Measurements from ENCODE around the gene DGKI. TPM values are rescaled to one million over a fixed set of nuclear protein-coding genes. Genes with fewer than 3 reads are reported as not detected.

The DGKI gene
- total RNA-seq, 1 experiment from 2014 or later: 0.15 TPM

DNA sequence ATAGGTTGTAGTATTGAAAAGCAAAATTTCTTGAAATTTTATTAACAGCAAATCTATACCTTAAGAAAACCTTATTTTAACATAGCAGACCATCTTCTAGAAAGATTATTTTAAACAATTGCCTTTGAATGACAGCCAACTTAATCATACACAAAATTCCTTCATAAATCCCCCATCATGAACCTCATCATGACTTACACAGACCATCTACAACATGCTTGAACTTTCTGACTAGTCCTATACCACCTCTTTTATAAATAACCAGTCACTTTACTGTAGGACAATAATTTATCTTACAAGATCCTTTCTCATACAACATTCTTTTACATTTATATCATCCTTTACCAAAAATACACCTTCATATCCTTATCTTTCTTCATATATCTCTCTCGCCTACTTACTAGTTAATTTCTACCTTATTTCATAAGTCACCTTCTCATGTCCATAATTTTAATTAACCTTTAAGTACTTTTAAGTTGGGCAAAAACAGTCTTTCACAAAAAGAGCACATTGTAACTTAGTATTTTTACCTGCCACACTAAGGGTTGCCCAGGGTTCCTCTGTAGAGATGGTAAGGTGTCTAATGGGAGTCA is 486.6 kb downstream of the DGKI start:
- H3K27me3 ChIP-seq (ENCODE audit: insufficient read depth, low read length): no peaks in the 10 kb centered on the region
- peaks cover 18 to 19% of the 10 kb centered on the region in 2 experiments; a peak in 2 of 4 replicates for H3K9me3 ChIP-seq (ENCODE audit: control insufficient read depth in 1 of 2, insufficient read depth in 1 of 2, low read depth in 1 of 2, low read length in 2 of 2)
- H3K36me3 ChIP-seq (ENCODE audit: control insufficient read depth in 1 of 2, insufficient read depth in 2 of 2, low read length in 2 of 2): no peaks in the 10 kb centered on the region
- POLR2A ChIA-PET: no interaction called here
- RAD21 ChIA-PET (ENCODE audit: low non-redundant PET in 1 of 2, low total read pairs in 2 of 2, uncharacterized antibody in 2 of 2, unreplicated experiment in 2 of 2): no interaction called here
- ATAC-seq: no peak
- no peaks in the 10 kb centered on the region for H3K9me2 ChIP-seq (ENCODE audit: insufficient read depth)
- H3K9ac ChIP-seq (ENCODE audit: low read length): no peak overlapping the region
- H4K20me1 ChIP-seq (ENCODE audit: insufficient read depth): no peaks in the 10 kb centered on the region
- H3K27ac ChIP-seq (ENCODE audit: low read depth, low read length): no peak overlapping the region
- intact Hi-C loops (cut with micrococcal nuclease): no loop called here
- no peak overlapping the region for H3K4me3 ChIP-seq (replicated peaks in 1 of 2; ENCODE audit: low read depth in 1 of 2, low read length in 2 of 2)
- BruUV-seq (replicated peaks): no TSS peak
- no peak overlapping the region for H3K4me2 ChIP-seq (ENCODE audit: low read length)
- DNase-seq (ENCODE audit: low read depth, low spot score): no peak
- CTCF ChIA-PET: no interaction called here
- no peaks in the 10 kb centered on the region for H3K79me2 ChIP-seq (ENCODE audit: insufficient read depth, low read length)
- no peak for TF ChIP-seq JUND (IDR thresholded peaks at IDR 0.05)
- no peak for TF ChIP-seq TCF7L2 (IDR thresholded peaks at IDR 0.05; ENCODE audit: borderline replicate concordance, extremely low read depth, insufficient read depth, insufficient read length)
- TF ChIP-seq SRF (IDR thresholded peaks at IDR 0.05; ENCODE audit: low read depth): no peak
- TF ChIP-seq YY1 (IDR thresholded peaks at IDR 0.05; ENCODE audit: extremely low read depth, insufficient replicate concordance, low read depth, low read length): no peak
- no peaks in the 10 kb centered on the region for H3K4me1 ChIP-seq (ENCODE audit: control insufficient read depth in 1 of 2, insufficient read depth in 2 of 2, low read length in 2 of 2)
- no peak overlapping the region for H2AFZ ChIP-seq (ENCODE audit: low read depth, low read length, poor library complexity, severe bottlenecking)

GRCh38 chr7:137354961-137355360 is 491.8 kb downstream of the DGKI start:
- Histone ChIP-seq H3K4me1 (ENCODE audit: control insufficient read depth in 1 of 2, insufficient read depth in 2 of 2, low read length in 2 of 2) (no peaks in the 10 kb centered on the region), H3K27me3 (ENCODE audit: insufficient read depth, low read length) (no peaks in the 10 kb centered on the region), H2AFZ (ENCODE audit: low read depth, low read length, poor library complexity, severe bottlenecking) (no peak overlapping the region), H3K36me3 (ENCODE audit: control insufficient read depth in 1 of 2, insufficient read depth in 2 of 2, low read length in 2 of 2) (no peaks in the 10 kb centered on the region), H3K9me2 (ENCODE audit: insufficient read depth) (no peaks in the 10 kb centered on the region), H3K4me3 (replicated peaks in 1 of 2; ENCODE audit: low read depth in 1 of 2, low read length in 2 of 2) (no peak overlapping the region), H3K9ac (ENCODE audit: low read length) (no peak overlapping the region), H3K4me2 (ENCODE audit: low read length) (no peak overlapping the region), H3K27ac (ENCODE audit: low read depth, low read length) (no peak overlapping the region), H4K20me1 (ENCODE audit: insufficient read depth) (no peaks in the 10 kb centered on the region), H3K9me3 (ENCODE audit: control insufficient read depth in 1 of 2, insufficient read depth in 1 of 2, low read depth in 1 of 2, low read length in 2 of 2) (peaks cover 11 to 15% of the 10 kb centered on the region in 2 experiments; a peak in 2 of 4 replicates), H3K79me2 (ENCODE audit: insufficient read depth, low read length) (no peaks in the 10 kb centered on the region)
- RAD21 ChIA-PET (ENCODE audit: low non-redundant PET in 1 of 2, low total read pairs in 2 of 2, uncharacterized antibody in 2 of 2, unreplicated experiment in 2 of 2): no interaction called here
- ATAC-seq (no peak), DNase-seq (ENCODE audit: low read depth, low spot score) (no peak)
- intact Hi-C loops (cut with micrococcal nuclease): no loop called here
- CTCF ChIA-PET: no interaction called here
- POLR2A ChIA-PET: no interaction called here
- BruUV-seq (replicated peaks): no TSS peak
- TF ChIP-seq ATF3 (IDR thresholded peaks at IDR 0.05): no peak
- no peak for TF ChIP-seq EZH2 (IDR thresholded peaks at IDR 0.05)
- TF ChIP-seq RAD21 (IDR thresholded peaks at IDR 0.05; ENCODE audit: low read depth): no peak
- TF ChIP-seq, protein P1, sequence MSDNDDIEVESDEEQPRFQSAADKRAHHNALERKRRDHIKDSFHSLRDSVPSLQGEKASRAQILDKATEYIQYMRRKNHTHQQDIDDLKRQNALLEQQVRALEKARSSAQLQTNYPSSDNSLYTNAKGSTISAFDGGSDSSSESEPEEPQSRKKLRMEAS (IDR thresholded peaks at IDR 0.05): no peak
- no peak for TF ChIP-seq SRF (IDR thresholded peaks at IDR 0.05; ENCODE audit: low read depth)
- no peak for TF ChIP-seq ZNF274 (IDR thresholded peaks at IDR 0.05; ENCODE audit: low read depth, low read length)
- no peak for TF ChIP-seq TCF7L2 (IDR thresholded peaks at IDR 0.05; ENCODE audit: borderline replicate concordance, extremely low read depth, insufficient read depth, insufficient read length)
- no peak for TF ChIP-seq ZBTB33 (IDR thresholded peaks at IDR 0.05; ENCODE audit: extremely low read depth, insufficient replicate concordance, low read length)
- TF ChIP-seq SP1 (IDR thresholded peaks at IDR 0.05; ENCODE audit: low read depth): no peak
- no peak for TF ChIP-seq EZH2phosphoT487 (IDR thresholded peaks at IDR 0.05; ENCODE audit: borderline replicate concordance)
- TF ChIP-seq YY1 (IDR thresholded peaks at IDR 0.05; ENCODE audit: extremely low read depth, insufficient replicate concordance, low read depth, low read length): no peak
- TF ChIP-seq JUND (IDR thresholded peaks at IDR 0.05): no peak
- no peak for TF ChIP-seq ELF1 (IDR thresholded peaks at IDR 0.05; ENCODE audit: borderline replicate concordance, low read depth)

Data from HCT116 (cell line).